ENCODE measurements around the gene GSTT4.
"Not testable (repeated sequence)": the region's sequence is repeated elsewhere in the genome, so short reads cannot be mapped to it uniquely, and the experiment has no call there.

The GSTT4 gene

GRCh38 chr22:23951383-23951782 lies 53.9 kb downstream of the GSTT4 start:
- DNase-seq: not testable (repeated sequence)

GRCh38 chr22:23949764-23950163 lies 55.5 kb downstream of the GSTT4 start:
- not testable (repeated sequence) for DNase-seq

Measured in CD4-positive, alpha-beta T cell treated with Interferon alpha-2 for 1 hour (primary cell).